Suppressor macrophage treated with lipopolysaccharide for 4 hours (primary cell): Measurements from ENCODE around the gene INPP5B.
"Not testable (repeated sequence)": the region's sequence is repeated elsewhere in the genome, so short reads cannot be mapped to it uniquely, and the experiment has no call there.

Experiments
- DNase-seq: peaks from one replicate; pipeline ENCODE4 v3.0.0-alpha.2; 2020

Gene INPP5B

DNA sequence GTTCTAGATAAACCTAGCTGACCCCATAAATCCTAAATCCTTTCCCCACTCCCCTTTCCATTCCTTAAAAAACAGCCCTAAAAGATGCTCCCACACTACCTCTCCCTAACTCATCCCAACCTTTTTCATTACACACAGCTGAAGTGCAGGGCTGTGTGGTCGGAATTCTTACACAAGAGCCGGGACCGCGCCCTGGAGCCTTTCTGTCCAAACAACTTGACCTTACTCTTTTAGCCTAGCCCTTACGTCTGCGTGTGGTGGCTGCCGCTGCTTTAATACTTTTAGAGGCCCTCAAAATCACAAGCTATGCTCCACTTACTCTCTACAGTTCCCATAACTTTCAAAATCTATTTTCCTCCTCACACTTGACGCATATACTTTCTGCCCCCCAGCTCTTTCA, 36.0 kb downstream of the INPP5B start:
- DNase-seq: not testable (repeated sequence)

DNA sequence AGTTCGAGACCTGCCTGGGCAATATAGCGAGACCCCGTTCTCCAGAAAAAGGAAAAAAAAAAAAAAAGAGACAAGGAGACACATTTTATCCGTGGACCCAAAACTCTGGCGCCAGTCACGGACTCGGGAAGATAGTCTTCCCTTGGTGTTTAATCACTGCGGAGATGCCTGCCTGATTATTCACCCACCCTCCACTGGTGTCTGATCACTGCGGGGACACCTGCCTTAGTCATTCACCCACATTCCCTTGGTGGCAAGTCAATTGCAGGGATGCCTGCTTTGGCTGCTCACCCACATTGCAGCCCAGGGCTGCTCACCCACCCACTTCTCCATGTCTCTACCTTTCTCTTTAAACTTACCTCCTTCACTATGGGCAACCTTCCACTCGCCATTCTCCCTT, 38.3 kb downstream of the INPP5B start:
- DNase-seq: not testable (repeated sequence)

DNA sequence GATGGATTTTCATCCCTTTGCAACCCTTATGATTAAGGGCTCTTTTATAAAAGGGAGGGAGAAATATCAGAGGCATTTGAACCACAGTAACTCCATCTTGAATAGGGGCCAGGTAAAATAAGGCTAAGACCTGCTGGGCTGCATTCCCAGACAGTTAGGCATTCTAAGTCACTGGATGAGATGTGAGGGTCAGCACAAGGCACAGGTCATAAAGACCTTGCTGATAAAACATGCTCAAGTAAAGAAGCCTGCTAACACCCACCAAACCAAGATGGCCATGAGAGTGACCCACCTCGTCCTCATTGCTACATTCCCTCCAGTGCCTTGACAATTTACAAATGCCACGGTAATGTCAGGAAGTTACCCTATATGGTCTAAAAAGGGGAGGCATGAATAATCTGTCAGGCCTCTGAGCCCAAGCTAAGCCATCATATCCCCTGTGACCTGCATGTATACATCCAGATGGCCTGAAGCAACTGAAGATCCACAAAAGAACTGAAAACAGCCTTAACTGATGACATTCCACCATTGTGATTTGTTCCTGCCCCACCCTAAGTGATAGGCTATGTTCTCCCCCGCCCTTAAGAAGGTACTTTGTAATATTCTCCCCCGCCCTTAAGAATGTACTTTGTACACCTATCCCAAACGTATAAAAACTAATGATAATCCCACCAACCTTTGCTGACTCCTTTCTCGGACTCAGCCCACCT, 39.3 kb downstream of the INPP5B start:
- not testable (repeated sequence) for DNase-seq

DNA sequence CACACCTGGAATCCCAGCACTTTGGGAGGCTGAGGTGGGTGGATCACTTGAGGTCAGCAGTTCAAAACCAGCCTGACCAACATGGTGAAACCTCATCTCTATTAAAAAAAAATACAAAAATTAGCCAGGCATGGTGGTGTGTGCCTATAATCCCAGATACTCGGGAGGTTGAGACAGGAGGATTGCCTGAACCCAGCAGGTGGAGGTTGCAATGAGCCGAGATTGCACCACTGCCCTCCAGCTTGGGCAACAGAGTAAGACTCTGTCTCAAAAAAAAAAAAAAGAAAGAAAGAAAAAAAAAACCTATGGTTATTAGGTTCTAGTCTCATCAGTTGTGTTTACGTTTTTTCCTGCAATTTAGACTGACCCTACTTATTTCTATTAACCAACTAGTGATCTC, 40.3 kb downstream of the INPP5B start:
- DNase-seq: not testable (repeated sequence)

DNA sequence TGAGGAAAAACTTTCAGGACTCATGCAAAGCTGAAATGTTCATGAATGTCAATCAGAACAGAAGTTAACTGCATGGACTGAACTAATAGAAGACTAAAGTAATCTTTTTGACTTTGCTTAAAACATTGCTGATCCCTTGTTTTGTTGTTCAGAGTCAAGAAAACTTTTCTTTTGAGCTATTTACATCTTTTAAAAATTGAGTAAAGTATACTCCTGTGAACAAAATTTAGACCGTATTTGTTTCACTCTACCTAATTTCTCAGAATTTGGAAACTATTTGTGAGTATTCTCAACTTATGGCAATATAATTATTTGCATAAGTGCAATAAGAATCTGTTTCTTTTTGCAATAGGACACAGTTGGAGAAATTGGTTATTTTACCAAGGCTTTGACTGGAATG, 41.1 kb downstream of the INPP5B start:
- no peak for DNase-seq

DNA sequence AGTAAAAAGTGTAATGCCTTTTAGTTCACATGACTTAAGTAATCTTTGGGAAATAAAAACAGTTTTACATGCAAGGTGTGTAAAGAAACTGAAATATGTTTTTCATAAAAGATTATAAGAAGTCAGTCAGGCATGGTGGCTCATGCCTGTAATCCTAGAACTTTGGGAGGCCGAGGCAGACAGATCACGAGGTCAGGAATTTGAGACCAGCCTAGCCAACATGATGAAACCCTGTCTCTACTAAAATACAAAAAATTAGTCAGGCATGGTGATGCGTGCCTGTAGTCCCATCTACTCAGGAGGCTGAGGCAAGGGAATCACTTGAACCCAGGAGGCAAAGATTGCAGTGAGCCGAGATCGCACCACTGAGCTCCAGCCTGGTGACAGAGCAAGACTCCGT, 42.9 kb downstream of the INPP5B start:
- not testable (repeated sequence) for DNase-seq

DNA sequence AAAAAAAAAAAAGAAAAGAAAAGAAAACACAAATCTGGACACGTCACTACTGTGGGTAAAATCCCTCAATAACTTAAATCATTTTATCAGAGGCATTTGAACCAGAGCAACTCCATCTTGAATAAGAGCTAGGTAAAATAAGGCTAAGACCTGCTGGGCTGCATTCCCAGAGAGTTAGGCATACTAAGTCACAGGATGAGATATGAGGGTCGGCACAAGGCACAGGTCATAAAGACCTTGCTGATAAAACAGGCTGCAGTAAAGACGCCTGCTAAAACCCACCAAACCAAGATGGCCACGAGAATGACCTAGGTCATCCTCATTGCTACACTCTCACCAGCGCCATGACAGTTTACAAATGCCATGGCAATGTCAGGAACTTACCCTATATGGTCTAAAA, 43.9 kb downstream of the INPP5B start:
- DNase-seq: no peak

DNA sequence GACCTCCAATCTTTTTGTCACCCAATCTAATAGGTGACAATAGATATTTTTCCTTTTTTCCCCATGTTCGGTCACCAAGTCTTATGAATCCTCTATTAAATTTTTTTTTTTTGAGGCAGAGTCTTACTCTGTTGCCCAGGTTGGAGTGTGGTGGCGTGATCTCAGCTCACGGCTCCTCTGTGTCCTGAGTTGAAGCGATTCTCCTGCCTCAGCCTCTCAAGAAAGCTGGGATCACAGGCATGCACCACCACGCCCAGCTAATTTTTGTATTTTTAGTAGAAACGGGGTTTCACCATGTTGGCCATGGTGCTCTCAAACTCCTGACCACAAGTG, 45.0 kb downstream of the INPP5B start:
- DNase-seq: no peak

DNA sequence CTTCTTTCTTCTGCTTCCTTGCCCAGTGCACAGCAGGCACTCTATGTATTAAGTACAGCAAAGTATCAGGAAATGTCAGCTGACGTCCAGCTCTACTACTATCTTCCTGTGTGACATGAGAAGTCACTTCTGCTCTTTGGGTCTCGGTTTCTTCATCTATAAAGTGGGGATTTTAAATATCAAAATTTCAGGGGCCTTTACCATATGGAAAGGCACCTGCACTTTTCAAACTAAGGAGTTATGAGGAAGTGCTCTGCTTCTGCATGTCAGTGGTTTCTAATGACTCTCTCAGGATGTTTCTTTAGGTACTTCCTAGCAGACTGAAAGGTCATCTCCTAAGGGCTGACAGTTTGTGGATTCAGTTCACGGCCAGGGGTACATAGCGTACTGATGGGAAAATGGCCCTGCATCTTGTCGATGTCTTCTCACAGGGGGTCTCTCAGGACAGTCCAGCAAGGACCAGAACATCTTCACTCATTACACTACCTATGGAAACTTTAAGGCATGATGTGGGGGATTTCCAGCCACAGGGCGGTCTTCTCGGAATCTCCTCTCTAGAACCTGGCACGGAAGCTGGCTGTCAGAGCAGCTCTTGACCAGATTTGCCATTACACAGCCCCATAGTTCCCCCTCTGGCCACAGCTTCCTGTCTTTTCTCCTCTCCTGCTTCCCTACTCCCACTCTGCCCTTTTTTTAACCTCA, 45.5 kb downstream of the INPP5B start:
- peak; percentile 67 for DNase-seq

DNA sequence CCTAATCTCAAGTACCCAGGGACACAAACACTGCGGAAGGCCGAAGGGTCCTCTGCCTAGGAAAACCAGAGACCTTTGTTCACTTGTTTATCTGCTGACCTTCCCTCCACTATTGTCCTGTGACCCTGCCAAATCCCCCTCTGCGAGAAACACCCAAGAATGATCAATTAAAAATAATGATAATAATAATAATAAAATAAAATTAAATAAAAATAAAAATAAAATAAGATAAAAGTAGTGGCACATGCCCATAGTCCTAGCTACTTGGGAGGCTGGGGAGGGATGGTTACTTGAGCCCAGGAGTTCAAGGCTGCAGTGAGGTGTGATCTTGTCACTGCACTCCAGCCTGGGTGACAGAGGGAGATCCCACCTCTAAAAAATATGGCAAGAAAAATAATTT, 49.3 kb downstream of the INPP5B start:
- DNase-seq: not testable (repeated sequence)

DNA sequence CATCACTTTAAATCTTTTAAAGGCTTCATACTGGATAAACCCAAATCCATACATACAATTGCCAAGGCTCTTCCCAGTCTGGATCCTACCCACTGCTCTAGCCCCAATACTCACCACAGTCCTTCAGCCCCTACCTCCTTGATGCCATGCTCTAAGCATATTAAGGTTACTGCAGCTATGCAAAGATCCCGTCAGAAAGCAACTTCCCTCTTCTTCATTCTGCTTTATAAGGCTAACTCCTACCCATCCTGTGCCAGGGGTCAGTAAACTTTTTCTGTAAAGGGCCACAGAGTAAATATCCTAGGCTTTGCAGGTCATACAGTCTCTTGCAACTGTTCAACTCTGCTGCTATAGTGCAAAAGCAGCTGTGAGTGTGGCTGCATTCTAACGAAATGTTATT, 53.2 kb downstream of the INPP5B start:
- no peak for DNase-seq

DNA sequence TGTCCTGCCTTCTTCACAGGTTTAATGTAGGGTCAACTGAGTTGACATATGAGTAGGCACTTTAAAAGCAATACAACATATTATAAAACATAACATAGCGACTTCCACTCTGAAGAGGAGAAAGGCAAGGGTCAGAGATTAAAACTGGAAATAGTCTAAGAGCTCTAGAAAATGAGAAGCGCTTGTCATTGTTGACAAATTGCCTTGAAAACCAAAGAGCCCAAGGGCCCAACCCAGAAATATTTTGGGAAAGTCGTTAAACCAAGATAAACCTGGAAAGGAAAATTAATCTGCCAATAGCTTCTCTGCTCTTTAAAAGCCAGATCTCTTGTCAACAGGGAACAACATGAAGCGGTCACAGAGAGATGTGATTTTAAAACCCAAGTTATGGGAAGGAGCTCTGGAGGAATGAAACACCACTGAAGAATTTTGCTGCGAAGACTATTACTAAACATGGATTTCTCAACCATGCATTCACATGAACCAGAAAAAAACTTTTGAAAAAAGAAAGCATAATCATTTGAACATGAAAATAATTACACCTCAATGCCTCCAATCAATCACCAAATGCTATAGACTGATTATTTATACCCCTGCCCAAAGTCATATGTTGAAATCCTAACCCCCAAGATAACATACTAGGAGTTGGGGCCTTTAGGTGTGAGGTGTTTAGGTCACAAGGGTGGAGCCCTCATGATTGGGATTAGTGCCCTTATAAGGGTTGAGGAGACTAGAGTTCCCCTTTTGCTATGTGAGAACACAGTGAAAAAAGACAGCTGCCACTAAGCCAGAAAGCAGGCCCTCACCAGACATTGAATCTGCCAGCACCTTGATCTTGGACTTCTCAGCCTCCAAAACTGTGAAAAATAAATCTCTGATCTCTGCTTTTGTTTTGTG, 54.5 kb downstream of the INPP5B start:
- DNase-seq: no peak

DNA sequence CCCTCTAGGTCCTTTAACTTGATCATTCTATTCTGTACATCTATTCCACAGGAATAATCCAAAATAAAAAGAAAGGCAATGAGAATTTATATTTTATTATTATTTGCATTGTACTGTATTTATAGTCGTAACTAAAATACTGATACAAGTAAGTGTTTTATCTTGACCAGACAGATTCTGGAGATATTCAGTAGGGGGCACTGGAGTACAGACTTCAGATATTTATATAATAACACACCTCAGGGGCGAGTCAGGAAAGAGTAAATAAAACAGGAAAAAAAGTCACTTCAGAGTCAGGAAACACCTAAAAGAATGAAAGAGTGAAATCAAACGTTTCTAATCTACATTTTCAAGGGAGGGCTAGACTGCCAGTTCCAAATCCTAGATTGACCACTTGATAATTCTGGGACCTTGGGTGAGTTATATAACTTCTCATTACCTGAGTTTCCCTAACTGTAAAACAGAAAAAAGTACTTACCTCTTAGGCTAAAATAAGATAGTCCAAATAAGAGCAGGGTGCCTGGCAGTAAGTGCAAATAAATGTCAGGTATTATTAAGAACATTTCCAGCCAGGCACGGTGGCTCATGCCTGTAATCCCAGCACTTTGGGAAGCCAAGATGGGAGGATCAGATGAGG, 56.4 kb downstream of the INPP5B start:
- peak; percentile 56 for DNase-seq

DNA sequence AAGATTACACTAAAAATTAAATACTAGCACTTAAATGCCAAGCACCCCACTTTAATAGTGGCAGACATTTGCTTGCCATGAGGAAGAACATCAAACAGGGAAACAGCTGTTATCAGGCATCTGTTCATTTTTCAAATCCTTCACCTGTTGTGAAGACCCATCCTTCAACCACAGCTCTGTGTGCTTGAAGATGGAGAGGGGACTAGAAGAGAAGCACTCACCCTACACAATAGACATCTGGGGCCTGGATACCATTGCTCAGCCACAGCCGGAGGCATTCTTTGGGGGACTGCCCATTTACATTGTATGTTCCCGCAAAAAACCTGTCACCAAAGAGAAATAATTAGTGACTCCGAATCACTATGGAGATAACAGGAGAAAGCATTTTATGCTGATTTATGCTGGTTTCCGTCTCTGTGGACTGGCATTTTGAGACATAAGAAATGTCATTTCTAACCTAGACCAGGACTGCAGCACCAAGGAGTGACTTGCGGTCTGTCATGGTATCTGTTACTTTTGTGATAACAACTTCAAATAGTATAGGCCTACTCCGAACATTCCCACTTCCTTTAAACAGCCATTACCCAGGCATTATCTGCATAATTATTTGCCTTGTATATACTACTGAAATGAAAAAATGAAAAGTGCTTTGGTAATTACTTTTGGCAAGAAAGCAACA, 58.7 kb downstream of the INPP5B start:
- DNase-seq: no peak

DNA sequence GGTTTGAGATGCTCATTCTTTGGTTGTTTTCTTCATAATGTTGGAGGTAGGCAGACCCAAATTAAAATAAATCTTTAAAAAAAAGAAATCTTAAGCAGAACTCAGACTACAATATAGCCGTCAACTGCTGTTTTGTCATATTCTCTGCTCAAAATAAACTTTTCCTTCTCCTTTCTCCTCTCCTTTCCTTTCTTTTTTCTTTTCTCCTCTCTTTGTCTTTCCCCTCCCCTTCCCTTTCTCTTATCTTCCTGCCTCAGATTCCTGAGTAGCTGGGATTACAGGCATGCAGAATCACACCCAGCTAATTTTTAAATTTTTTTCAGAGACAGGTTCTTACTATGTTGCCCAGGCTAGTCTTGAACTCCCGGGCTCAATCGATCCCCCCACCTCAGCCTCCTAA, 62.7 kb downstream of the INPP5B start:
- DNase-seq: no peak

DNA sequence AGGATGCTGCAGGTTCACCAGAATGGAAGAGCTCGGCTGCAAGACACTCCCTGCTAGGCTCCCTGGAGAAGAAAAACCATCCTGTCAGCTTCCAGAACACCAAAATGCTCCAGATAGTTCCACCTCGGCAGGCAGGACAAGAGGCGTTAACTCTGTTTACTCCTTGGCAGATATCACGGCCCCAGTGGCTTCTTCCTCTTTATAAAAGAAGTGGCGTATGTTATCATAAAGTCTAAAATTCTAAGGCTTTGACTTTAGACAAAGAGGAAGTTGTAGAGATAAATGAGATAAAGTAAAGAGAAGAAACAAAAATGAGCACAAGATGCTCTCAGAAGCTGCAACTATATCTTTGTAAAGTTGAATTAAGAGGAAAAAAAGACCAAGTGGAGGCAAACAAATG, 63.2 kb downstream of the INPP5B start:
- no peak for DNase-seq

DNA sequence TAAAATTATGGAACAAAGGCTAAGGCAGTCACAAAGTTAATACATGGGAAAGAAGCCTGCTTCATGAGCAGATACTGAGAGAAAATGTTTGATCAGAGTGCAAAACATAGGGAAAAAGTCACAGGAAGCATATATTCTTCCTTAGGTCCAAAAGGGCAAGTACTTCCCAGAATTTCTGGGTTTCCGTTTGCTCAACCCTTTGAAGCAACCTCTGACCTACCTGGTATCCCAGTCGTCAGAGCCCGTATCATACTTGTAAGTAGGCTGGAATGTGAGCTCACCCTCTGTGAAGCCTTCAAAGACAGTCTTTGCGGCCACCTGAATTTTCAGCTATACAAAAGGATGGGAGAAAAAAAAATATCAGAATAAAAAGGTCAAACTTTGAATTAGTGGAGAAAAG, 67.0 kb downstream of the INPP5B start:
- no peak for DNase-seq

DNA sequence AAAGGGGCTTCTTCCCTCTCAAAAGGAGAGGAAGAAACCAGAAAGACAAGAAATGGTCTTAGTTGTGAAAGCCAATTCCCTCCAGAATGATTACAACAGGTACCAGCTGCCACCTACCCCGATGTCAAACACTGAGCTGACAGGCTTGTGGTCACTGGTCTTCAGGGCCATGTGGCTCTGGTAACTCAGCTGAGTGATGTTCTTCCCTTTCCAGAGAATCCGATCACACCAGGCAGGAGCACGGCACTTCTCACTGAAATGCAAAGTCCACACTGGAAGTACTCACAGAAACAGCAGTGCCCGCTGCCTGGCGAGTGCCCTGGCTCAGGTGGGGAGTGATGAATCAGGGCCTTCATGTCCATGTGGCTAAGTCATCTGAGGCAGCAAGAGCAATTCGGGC, 68.8 kb downstream of the INPP5B start:
- no peak for DNase-seq

DNA sequence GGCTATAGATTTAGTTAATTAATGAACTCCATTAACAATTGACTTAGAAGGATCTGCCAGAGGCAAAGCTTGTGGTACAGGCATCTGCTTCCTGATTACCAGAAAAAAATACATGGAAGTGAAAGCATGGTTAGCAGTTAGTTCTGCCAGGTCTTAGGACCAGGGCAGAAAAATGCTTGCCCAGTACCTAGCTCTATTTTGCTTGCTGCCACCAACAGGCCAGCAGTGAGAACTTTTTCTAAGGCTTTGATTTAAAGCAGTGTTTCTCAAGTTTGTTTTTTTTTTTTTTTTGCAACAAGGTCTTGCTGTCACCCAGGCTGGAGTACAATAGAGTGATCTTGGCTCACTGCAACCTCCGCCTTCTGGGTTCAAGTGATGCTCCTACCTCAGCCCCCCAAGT, 71.0 kb downstream of the INPP5B start:
- peak; percentile 34 for DNase-seq

DNA sequence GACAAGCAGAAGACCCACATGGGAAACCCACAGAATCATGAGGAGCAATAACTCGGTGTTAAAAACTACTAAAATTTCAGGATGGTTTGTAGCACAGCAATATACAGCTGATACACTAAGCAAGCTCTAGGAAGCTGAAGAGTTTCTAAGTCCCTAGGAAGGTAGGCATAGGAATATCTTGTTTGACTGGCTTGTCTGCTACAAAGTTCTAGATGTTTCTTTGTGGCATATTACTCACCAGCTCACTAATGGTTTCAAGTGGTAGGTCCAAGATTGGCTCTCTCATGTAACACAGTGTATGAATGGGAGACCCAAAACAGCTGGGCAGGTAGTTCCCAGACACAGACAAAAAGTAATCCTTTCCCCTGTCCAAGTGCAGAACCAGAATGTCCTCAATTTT, 74.2 kb downstream of the INPP5B start:
- DNase-seq: no peak

DNA sequence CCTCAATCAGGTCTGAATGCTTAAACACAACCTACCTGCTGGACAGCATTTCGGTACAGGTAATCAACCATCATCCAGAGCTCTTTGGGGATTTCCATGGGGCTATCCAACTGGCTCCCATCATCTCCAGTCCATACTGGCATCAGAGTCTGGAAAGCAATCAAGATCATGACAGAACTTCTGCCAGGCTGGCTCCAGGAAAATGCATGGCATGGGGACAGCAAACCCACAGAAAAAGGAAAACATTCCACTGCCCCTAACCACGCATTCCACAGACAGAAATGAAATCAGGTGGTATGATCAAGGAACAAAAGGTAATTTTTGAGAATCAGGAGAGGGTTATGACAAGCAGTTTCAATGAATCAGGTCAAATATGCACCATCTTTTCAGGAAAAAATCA, 78.4 kb downstream of the INPP5B start:
- no peak for DNase-seq

DNA sequence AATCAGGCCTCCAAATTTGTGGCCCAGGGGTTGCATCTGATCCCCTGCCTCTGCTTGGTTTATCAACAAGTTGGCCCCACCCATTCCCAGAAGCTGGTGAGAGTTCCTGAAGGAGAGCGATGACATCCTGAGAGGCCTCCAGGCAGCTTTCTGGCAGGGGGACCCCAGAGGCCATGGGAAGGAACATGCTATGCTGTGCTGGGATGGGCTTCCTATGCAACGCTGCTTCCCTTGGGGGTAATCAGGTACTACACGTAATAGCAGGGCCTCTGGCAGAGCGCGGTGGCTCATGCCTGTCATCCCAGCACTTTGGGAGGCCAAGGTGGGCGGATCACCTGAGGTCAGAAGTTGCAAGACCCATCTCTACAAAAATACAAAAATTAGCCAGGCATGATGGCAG, 79.1 kb downstream of the INPP5B start:
- no peak for DNase-seq

DNA sequence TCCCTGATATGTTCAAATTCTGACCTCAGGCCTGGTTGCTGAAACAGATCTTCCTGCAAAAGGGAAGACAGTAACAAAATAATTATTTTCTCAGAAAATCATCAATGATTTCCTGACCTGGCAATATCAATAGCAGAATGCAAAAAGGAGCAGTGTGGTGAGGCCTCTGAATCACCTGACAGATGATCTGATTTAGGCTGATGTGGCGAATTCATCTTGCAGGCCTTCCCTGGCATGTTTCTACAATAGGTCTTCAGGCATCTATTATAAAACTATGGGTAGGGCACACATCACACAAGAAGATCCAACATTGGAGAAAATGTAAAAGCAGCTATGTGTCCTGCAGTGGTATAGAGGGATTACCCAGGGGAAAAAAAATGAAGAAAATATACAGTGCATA, 80.4 kb downstream of the INPP5B start:
- DNase-seq: no peak
